Measurements from ENCODE around the gene TXNDC11. TPM values are rescaled to one million over a fixed set of nuclear protein-coding genes. Genes with fewer than 3 reads are reported as not detected.

The TXNDC11 gene
- total RNA-seq, 2 experiments from 2014 or later, result 111 to 112 TPM

DNA sequence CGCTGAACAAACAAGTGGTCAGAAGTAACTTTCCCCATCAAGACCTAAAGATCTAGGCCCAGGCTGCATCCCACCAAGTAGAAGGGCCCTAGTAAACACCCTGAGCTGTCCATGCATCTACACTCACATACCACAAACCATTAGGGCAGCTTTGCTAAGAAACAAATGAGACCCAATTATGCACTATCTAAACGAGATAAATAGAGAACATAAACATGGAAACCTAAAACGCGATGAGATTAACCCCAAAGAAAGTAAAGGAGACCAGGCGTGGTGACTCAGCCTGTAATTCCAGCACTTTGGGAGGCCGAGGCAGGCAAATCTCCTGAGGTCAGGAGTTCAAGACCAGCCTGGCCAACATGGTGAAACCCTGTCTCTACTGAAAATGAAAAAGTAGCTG lies 5.8 kb downstream of the TXNDC11 start:
- peaks cover 74% of the 10 kb centered on the region for H3K36me3 Mint-ChIP-seq (ENCODE audit: low read depth)

DNA sequence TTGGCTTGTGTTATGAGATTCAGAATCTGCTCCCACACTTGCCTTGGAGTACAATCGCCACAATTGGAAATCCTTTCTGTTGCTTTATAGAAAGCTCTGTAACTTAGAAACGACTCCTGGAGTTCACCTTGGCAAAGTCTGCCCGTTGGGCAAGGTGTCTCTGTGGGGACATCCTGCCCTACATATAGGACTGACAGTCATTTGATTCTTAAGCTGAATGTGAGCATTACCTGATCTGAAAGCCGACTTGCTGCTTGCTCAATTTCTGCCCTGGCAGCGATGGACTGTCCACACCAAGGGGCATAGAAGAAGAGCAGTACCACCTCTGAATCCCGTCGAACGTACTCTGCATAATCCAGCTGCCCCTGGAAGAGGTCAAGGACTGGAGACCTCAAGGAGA lies 6.9 kb downstream of the TXNDC11 start:
- Histone ChIP-seq H3K4me1 (ENCODE audit: insufficient read depth, low read length) (peaks cover 26% of the 10 kb centered on the region), H3K9me3 (ENCODE audit: control insufficient read depth in 1 of 2, insufficient read depth in 1 of 2, low read length in 2 of 2) (no peaks in the 10 kb centered on the region), H3K27ac (ENCODE audit: low read depth in 1 of 2, low read length in 2 of 2) (no peak overlapping the region), H3K36me3 (ENCODE audit: insufficient read depth, low read length) (peaks cover 69% of the 10 kb centered on the region), H3K27me3 (ENCODE audit: control insufficient read depth in 1 of 2, insufficient read depth in 2 of 2, low read length in 2 of 2) (no peaks in the 10 kb centered on the region), H3K4me3 (ENCODE audit: low read length) (no peak overlapping the region)
- peaks cover 74% of the 10 kb centered on the region for H3K4me1 Mint-ChIP-seq (ENCODE audit: low read depth)
- intact Hi-C loops (cut with DNase I, micrococcal nuclease), result loop anchor here in 1 of 2 experiments (5.0 kb wide), 1 partner anchor 242 kb away; the partner anchor contains the start of gene SNX29
- no peaks in the 10 kb centered on the region for H3K9me3 Mint-ChIP-seq
- H3K36me3 Mint-ChIP-seq (ENCODE audit: low read depth), result peaks cover 79% of the 10 kb centered on the region
- ATAC-seq (ENCODE audit: poor library complexity) (no peak), DNase-seq (no peak)
- H3K4me3 Mint-ChIP-seq, result no peak overlapping the region
- ChIA-PET CTCF (no interaction called here), POLR2A (no interaction called here)
- no peaks in the 10 kb centered on the region for H3K27me3 Mint-ChIP-seq
- H3K27ac Mint-ChIP-seq, result no peak overlapping the region
- no peak for TF ChIP-seq CTCF (IDR thresholded peaks at IDR 0.05)

More for the DNA sequence above, 5.8 kb downstream of the TXNDC11 start:
- no peaks in the 10 kb centered on the region for H3K27me3 Mint-ChIP-seq
- no peaks in the 10 kb centered on the region for H3K27me3 ChIP-seq (ENCODE audit: control insufficient read depth in 1 of 2, insufficient read depth in 2 of 2, low read length in 2 of 2)
- DNase-seq, result no peak
- ATAC-seq (ENCODE audit: poor library complexity), result no peak
- H3K9me3 ChIP-seq (ENCODE audit: control insufficient read depth in 1 of 2, insufficient read depth in 1 of 2, low read length in 2 of 2), result no peaks in the 10 kb centered on the region
- no peak overlapping the region for H3K27ac ChIP-seq (ENCODE audit: low read depth in 1 of 2, low read length in 2 of 2)
- H3K27ac Mint-ChIP-seq, result no peak overlapping the region
- H3K4me3 ChIP-seq (ENCODE audit: low read length), result no peak overlapping the region
- peaks cover 76% of the 10 kb centered on the region for H3K4me1 Mint-ChIP-seq (ENCODE audit: low read depth)
- H3K4me3 Mint-ChIP-seq, result no peak overlapping the region
- peaks cover 37% of the 10 kb centered on the region for H3K4me1 ChIP-seq (ENCODE audit: insufficient read depth, low read length)
- H3K36me3 ChIP-seq (ENCODE audit: insufficient read depth, low read length), result peaks cover 58% of the 10 kb centered on the region
- intact Hi-C loops (cut with DNase I, micrococcal nuclease), result loop anchor here in 1 of 2 experiments (5.0 kb wide), 1 partner anchor 240 kb away; the partner anchor contains the start of gene SNX29
- ChIA-PET POLR2A (interaction anchor here (0.9 kb wide), 1 partner anchor 60 kb away, joined by 3 read pairs; the partner anchor contains the start of gene ZC3H7A), CTCF (no interaction called here)
- no peaks in the 10 kb centered on the region for H3K9me3 Mint-ChIP-seq
- no peak for TF ChIP-seq CTCF (IDR thresholded peaks at IDR 0.05)

- ATAC-seq (ENCODE audit: poor library complexity) (no peak), DNase-seq (no peak)
- peaks cover 80% of the 10 kb centered on the region for H3K36me3 ChIP-seq (ENCODE audit: insufficient read depth, low read length)
- Mint-ChIP-seq H3K27me3 (no peaks in the 10 kb centered on the region), H3K4me3 (no peak overlapping the region), H3K36me3 (ENCODE audit: low read depth) (peaks cover 85% of the 10 kb centered on the region), H3K4me1 (ENCODE audit: low read depth) (peaks cover 72% of the 10 kb centered on the region), H3K9me3 (no peaks in the 10 kb centered on the region), H3K27ac (no peak overlapping the region)
- H3K4me1 ChIP-seq (ENCODE audit: insufficient read depth, low read length), result peaks cover 20% of the 10 kb centered on the region
- intact Hi-C loops (cut with DNase I, micrococcal nuclease), result loop anchor here in 1 of 2 experiments (5.0 kb wide), 1 partner anchor 243 kb away; the partner anchor contains the start of gene SNX29
- H3K27ac ChIP-seq (ENCODE audit: low read depth in 1 of 2, low read length in 2 of 2), result no peak overlapping the region
- POLR2A ChIA-PET, result interaction anchor here (0.8 to 1.5 kb wide), 2 partner anchors 8 to 9 kb away, joined by 3 to 4 read pairs; partner anchors contain the start of gene TXNDC11
- CTCF ChIA-PET, result interaction anchor here (1.0 kb wide), 1 partner anchor 33 kb away, joined by 3 read pairs; no protein-coding TSS in a partner anchor
- no peak for TF ChIP-seq CTCF (IDR thresholded peaks at IDR 0.05)
- H3K27me3 ChIP-seq (ENCODE audit: control insufficient read depth in 1 of 2, insufficient read depth in 2 of 2, low read length in 2 of 2), result no peaks in the 10 kb centered on the region
- H3K4me3 ChIP-seq (ENCODE audit: low read length), result no peak overlapping the region
- no peaks in the 10 kb centered on the region for H3K9me3 ChIP-seq (ENCODE audit: control insufficient read depth in 1 of 2, insufficient read depth in 1 of 2, low read length in 2 of 2)
Observed at GRCh38 chr16:11734653-11735043, 8.0 kb downstream of the TXNDC11 start.
